SK-N-MC (cell line): Measurements from ENCODE around the gene FTH1.

ENCODE experiments used
- EZH2 ChIP-seq: fragments of 200-600 bp; sonication (generic); IDR thresholded peaks from one replicate; pipeline ENCODE4 v1.6.1; 2017; ENCODE audit warnings: antibody characterized with exemption
- FOXP2 ChIP-seq: optimal IDR thresholded peaks from 2 replicates; pipeline ENCODE3; 2011; ENCODE audit warnings: mild to moderate bottlenecking, moderate library complexity; ENCODE audit not compliant: insufficient read depth; ENCODE audit errors: extremely low read length, control extremely low read depth
- POLR2AphosphoS5 ChIP-seq: IDR thresholded peaks from 2 replicates; pipeline ENCODE4 v1.6.1; 2012; ENCODE audit warnings: mild to moderate bottlenecking, low read depth, low read length, borderline replicate concordance

DNA sequence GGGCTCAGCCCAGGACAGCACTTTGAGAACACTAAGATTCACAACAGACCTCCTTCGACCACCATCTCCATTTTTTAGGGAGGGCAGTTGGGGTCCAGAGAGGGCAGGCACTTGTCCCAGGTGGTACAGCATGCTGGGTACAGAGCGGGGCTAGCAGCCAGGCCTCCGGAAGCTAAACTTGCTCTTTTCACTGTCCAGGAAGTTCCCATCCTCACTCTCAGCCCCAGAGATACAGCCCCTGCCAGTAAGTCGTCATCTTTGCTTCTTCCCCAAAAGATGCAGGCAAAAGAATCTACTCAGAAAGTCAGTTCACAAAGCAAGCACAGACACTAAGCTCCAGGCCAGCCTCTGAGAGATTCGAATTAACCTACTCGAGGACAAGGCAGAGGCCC lies 43.4 kb downstream of the FTH1 start:
- TF ChIP-seq POLR2AphosphoS5 (no peak), EZH2 (no peak), FOXP2 (no peak)
